NCI-H526 treated with DMSO at 0.1 percent for 48 hours (cell line): ENCODE measurements around the gene DYNLT5.
"Not testable (repeated sequence)": the region's sequence is repeated elsewhere in the genome, so short reads cannot be mapped to it uniquely, and the experiment has no call there.

Experiments used
- DNase-seq: peaks from one replicate; lab custom pipeline; 2025; lab: John Stamatoyannopoulos, UW

DYNLT5 gene, protein sequence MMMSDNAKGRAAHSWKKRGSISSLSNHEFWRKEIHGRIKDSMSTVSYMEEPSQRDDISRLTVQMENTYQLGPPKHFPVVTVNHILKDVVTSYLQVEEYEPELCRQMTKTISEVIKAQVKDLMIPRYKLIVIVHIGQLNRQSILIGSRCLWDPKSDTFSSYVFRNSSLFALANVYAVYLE

GRCh38 chr1:66752000-66752592, at the start of gene DYNLT5:
Gene DYNLT5, plus strand, starts transcription at chr1:66752459. Its CDS starts 2,200 bp downstream, at chr1:66754659.
- no peak for DNase-seq

GRCh38 chr1:66704177-66704875, 47.9 kb upstream of the DYNLT5 start:
- DNase-seq: no peak

DNA sequence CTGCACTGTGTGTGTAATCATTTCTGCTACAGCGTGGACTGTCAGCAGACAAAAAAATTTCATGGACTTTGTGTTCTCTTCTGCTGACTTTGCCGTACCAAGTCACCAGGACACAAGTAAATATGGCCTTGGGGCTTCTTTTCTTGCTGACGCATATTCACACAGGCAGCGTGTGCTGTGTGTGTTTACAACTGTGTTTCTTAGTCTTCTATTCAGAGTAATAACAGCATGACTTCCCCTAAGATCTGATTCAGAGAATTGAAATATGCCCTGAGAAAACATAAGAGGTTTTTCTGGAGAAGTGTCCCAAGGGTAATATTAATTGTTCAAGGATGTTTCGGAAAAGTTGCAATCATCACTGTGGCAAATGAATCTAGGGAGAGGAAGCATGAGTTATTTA, 47.1 kb upstream of the DYNLT5 start:
- DNase-seq: no peak

DNA sequence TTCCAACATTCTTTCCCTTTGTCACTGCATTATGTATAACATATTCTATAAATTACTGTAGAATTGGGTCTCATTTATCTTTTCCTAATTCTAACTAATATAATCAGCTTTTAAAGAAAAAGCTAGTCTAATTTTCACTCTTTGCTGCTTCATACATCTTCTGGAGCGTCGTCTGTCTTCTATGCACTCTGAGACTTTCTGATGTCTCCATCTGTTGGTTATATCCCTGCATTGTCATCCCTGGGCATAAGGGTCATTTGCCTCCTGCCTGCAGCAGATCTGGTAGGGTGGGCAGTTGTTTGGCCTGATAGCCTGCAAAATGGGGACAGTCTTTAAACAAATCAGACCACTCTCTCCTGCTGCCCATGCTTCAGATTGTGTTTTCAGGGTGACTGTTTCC, 40.8 kb upstream of the DYNLT5 start:
- DNase-seq: peak; percentile 60

DNA sequence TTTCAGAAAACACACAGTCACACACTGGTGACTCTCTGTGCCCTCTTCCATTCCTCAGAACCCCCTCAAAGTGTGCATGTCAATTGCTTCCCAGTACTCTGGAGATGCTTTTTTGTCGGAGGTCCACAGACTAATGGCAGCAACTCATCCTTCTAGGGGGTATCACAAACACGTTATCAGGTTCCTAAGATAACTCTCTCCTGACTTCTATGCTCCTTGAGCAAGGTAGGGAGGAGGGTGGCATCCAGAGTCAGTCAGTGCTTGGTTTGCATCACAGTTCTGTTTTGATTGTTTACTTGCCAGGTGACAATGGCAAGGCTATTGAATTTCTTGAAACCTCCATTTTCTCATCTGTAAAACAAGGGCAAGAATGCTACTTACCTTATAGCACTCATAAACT, 39.4 kb upstream of the DYNLT5 start:
- no peak for DNase-seq

DNA sequence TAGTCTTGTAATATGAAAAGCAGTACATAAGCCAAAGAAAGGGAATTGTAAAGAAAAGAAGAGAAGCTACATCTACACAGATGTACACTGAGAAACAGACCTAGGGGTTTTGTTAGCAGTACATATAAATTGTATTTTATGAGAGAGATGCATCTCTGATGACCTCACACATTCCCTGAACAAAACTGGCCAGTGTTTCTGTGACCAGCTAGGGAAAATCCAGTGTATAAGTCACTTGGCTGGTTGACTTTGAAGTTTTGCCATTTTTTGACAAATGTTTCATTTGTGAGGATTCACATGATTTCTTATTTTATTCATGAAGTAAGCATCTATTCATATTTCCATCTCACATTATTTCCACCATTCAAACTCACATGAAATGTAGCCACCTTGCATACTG, 28.3 kb upstream of the DYNLT5 start:
- no peak for DNase-seq

- peak; percentile 59 for DNase-seq
Observed at GRCh38 chr1:66725885-66726665, 26.2 kb upstream of the DYNLT5 start.

DNA sequence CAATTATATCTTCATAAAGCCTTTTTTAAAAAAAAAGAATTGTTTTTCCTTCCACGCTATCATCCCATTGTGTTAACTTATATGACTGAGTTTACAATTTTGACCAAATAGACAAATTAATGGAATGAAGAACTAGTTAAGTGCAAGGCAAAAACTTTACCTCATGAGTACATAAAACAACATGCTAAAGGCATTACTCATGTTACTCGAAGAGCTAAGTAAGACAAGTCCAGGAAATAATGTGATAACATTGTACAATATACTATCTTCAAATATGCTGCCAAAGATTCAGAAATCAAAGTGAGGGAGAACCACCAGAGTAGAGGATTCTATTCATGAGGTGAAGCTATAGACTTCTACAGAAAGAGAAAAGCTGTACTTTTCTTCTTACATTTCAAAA, 24.2 kb upstream of the DYNLT5 start:
- DNase-seq: no peak

DNA sequence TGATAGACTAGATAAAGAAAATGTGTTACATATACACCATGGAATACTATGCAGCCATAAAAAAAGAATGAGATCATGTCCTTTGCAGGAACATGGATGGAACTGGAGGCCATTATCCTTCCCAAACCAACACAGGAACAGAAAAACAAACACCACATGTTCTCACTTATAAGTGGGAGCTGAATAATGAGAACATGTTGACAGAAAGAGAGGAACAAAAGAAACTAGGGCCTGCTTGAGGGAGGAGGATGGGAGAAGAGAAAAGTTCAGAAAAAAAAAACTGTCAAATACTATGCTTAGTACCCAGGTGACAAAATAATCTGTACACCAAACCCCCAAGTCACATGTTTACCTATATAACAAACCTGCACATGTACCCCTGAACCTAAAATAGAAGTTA, 23.5 kb upstream of the DYNLT5 start:
- not testable (repeated sequence) for DNase-seq

DNA sequence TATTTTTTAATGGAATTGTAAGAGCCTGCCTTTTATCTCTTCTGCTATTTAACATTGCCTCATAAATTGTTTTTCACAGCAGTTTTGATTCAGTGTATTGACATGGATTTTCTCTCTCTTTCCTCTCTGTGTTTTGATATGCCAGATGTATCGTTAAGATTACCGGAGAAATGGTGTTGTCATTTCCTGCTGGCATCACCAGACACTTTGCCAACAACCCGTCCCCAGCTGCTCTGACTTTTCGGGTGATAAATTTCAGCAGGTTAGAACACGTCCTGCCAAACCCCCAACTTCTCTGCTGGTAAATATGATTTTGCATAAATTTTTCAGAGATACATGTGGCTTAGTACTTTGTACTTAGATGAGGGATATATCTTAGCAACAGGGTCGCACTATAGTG, 23.1 kb upstream of the DYNLT5 start:
- DNase-seq: peak; percentile 75

- no peak for DNase-seq
Observed at GRCh38 chr1:66729523-66729922, 22.7 kb upstream of the DYNLT5 start.

GRCh38 chr1:66730462-66730861, 21.8 kb upstream of the DYNLT5 start:
- DNase-seq: no peak

DNA sequence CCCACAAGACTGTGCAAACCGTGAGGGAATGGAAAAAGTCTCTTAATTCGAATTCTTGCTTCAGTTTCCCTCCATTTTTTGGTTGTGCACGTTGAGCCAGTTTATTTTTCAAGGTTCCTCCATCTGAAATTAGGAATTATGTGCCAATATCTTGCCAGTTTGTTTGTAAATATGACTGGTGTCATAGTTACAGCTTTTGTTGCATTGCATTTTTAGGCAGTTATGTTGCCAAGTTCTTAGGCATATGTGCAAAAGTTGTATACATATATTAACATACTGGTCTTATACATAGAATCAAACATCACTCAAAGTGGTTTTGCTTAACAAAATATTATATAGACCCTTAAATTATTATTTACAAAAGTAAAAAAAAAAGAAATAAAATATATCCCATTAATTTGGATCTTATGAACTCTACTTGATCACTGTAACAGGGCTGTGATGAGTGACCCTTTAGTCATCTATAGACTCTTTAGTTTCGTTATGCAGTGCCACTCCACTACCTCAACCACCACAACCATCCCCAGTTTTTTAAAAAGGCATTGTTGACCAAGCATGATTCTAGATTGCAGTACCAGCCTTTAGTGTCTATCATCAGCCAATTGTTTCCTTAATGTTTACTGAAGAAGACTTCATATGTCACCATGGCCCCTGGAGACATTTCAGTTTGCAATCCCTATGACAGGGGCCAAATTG, 20.9 kb upstream of the DYNLT5 start:
- DNase-seq: no peak

- no peak for DNase-seq
Observed at GRCh38 chr1:66732407-66733166, 19.7 kb upstream of the DYNLT5 start.

DNA sequence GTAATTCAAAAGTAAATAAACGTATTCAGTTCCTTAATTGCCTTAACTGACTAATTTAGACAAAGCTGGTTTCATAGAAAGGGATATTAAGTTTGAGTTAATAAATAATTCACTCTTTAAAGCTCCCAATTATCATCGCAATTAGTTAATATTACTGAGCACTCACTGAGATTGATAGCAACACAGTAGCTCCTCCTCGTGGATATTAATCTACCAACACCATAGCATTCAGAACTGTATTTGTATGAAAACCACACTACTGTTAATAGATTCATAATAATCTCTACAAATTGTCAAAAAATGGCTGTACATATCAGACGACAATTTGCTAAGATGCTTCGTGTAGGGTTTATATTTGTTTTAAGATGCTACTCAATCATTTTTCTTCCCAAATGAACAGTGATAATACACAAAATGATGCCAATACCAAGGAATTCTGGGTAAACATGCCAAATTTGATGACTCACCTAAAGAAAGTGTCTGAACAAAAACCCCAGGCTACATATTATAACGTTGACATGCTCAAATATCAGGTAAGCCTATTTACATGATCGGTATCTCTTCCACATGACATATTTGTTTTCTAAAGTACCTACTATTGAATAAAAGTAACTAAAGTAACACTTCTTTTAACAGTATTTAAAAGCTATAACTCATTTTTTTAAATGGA, 18.8 kb upstream of the DYNLT5 start:
- DNase-seq: no peak

DNA sequence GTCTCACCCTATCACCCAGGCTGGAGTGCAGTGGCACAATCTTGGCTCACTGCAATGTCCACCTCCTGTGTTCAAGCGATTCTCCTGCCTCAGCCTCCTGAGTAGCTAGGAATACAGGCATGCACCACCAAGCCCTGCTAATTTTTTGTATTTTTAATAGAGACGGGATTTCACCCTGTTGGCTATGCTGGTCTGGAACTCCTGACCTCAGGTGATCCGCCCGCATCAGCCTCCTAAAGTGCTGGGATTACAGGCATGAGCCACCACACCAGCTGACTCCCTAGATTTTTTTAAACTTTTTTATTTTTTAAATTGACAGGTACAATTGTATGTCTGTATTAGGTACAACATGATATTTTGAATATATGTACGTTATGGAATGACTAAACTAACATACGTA, 17.7 kb upstream of the DYNLT5 start:
- DNase-seq: not testable (repeated sequence)

DNA sequence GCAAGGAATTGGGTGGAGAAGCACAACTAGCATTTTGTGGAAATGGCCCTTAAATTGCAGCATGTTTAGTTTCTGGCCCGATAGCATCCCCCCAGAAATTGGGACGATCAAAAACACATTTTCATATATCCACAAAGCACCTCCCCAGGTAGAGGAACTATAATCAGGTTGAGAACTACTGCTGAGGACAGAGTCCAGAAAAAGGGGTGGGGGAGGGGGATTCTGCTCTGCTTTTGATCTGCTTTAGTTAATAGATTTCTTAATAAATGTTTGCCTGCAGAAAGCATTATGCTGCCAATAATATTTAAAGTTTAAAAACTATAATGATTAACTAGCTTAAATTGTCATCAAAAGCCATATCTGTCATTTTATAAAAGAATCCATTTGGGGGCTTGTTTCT, 14.4 kb upstream of the DYNLT5 start:
- no peak for DNase-seq

DNA sequence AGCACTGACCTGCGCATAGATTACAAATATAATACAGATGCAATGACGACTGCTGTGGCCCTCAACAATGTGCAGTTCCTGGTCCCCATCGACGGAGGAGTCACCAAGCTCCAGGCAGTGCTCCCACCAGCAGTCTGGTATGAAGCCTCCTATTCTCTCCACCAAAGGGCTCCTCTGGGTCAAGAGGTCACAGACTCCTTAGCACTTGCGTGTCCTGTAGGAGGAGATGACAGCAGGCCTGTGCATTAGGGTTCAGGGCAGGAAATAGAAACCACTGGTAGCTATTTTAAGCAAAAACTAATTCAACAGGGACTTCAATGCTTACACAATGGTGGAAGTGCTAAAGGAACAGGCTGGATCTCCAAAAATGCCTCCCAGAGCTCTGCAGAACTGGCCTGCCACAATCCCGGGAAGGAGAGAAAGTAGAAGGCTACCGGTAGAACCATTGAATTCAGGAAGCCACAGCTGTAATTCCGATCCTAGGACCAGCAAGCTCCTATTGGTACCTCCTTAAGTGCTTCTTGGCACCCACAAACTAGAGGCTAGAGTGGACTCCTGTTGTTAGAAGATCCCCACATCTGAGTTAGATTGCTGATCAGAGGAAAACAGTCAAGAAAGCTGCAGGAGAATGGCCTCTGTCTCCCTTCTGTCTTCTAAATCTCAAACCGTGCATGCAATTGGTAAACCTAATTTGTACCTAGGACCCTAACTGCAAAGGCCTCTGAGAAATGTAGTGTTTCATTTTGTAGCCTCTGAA, 12.7 kb upstream of the DYNLT5 start:
- DNase-seq: no peak

GRCh38 chr1:66745451-66745850, 6.8 kb upstream of the DYNLT5 start:
- DNase-seq: no peak

DNA sequence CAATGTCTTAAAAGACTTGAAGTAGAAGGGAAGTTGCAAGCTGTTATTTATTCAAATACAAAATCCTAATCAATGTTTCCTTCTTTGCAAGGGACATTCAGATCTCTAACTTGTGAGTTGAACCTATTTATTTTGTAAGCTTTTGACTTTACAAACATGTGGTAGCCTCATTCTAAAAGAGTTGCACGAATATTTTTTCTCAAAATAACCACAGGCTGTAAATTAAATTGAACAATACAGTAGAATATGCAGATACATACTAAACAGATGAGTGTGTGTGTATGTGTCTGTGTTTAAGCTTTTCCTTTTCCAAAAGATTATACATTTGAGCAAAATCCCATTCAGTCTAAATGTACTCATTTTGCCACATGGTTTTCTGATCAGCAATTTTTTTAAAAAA, 4.8 kb upstream of the DYNLT5 start:
- DNase-seq: no peak
